Measurements from ENCODE around the gene SFT2D3.

SFT2D3 gene

GRCh38 chr2:127685410-127686080, 15.8 kb upstream of the SFT2D3 start:
- no peak for DNase-seq (ENCODE audit: extremely low read depth, low read depth)
- no peak for TF ChIP-seq CTCF (IDR thresholded peaks at IDR 0.05; ENCODE audit: low read depth, low read length)

DNA sequence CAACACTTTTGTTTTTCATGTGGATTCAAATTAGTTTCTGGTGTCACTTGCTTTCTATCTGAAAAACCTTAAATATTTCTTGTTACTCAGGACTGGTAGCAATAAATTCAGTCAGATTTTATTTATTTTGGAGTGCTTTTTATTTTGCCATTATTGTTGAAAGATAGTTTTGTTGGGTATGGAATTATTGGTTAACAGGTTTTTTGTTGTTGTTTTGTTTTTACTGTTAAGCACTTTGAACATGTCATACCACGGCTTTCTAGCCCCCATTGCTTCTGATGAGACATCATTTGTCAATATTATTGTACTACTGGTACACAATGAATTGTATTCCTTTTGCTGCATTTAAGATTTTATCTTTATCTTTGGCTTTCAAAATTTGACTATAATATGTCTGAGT, 12.9 kb upstream of the SFT2D3 start:
- no peak for TF ChIP-seq CTCF (IDR thresholded peaks at IDR 0.05; ENCODE audit: low read depth, low read length)
- no peak for DNase-seq (ENCODE audit: extremely low read depth, low read depth)

DNA sequence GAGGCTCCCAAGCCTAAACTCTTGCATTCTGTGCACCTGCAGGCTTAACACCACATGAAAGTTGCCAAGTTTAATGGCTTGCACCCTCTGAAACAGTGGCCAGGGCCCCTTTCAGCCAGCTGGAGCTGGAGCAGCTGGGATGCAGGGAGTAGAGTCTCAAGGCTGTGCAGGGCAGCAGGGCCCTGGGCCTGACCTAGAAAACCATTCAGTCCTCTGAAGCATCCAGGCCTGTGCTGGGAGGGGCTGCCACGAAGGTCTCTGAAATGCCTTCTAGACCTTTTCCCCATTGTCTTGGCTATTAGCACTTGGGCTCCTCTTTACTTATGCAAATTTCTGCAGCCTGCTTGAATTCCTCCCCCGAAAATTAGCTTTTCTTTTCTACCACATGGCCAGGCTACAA, 10.6 kb upstream of the SFT2D3 start:
- DNase-seq (ENCODE audit: extremely low read depth, low read depth), result no peak
- TF ChIP-seq CTCF (IDR thresholded peaks at IDR 0.05; ENCODE audit: low read depth, low read length), result no peak

- DNase-seq (ENCODE audit: extremely low read depth, low read depth), result no peak
- TF ChIP-seq CTCF (IDR thresholded peaks at IDR 0.05; ENCODE audit: low read depth, low read length), result no peak
Measured at GRCh38 chr2:127694986-127695385, 6.3 kb upstream of the SFT2D3 start.

GRCh38 chr2:127695491-127696472, 5.5 kb upstream of the SFT2D3 start:
- DNase-seq (ENCODE audit: extremely low read depth, low read depth), result no peak

DNA sequence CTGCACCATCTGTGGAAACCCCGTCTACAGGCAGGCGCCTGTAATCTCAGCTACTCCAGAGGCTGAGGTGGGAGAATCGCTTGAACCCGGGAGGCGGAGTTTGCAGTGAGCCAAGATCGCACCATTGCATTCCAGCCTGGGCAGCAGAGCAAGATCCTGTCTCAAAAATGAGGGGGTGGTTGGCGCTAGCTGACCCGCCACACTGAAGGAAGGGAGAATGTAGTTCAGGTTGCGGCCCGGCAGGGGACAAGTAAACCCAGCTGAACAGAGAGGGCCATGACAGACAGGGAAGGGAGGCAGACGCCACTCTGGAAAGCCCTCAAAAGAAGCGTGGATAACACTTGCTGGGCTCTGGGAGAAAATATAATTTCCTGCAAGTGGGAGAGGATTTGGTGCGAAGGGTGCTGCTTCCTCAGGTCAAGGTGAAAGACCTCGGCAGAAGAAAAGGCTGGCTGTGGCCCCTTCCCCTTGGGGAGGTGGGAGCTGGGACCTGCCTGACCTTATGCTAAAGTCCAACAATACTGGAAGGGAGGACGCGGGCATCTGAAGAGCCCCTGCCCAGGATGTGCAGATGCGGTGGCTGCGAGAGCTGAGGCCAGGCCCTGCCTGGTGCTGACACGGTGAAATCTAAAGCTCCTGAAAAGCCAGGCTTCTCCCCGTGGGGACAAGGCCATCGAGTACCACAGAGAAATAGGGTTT, 3.7 kb upstream of the SFT2D3 start:
- no peak for TF ChIP-seq CTCF (IDR thresholded peaks at IDR 0.05; ENCODE audit: low read depth, low read length)

More at GRCh38 chr2:127695491-127696472, 5.5 kb upstream of the SFT2D3 start:
- peak; percentile 50 for TF ChIP-seq CTCF (IDR thresholded peaks at IDR 0.05; ENCODE audit: low read depth, low read length)

More for the DNA sequence above, 3.7 kb upstream of the SFT2D3 start:
- DNase-seq (ENCODE audit: extremely low read depth, low read depth), result no peak
